Stomach smooth muscle (tissue), 2 donors: Measurements from ENCODE around the gene DUSP9.
A peak's percentile ranks its signal among the peaks of the same experiment; 100 is the strongest.

Experiments used
- H3K27ac ChIP-seq: one replicate; pipeline ENCODE4 v1.7.0; 2013; ENCODE audit warnings: mild to moderate bottlenecking, low read length, inconsistent platforms
- H3K27me3 ChIP-seq, 2 donors: one replicate each; pipeline ENCODE4 v1.7.0; 2013; ENCODE audit warnings: low read length in 2 of 2; ENCODE audit not compliant: insufficient read depth in 2 of 2, control insufficient read depth in 1 of 2
- H3K36me3 ChIP-seq, 2 donors: one replicate each; pipeline ENCODE4 v1.7.0; 2013; ENCODE audit warnings: low read length in 2 of 2; ENCODE audit not compliant: control insufficient read depth in 2 of 2, insufficient read depth in 2 of 2
- H3K4me1 ChIP-seq: one replicate; pipeline ENCODE4 v1.7.0; 2013; ENCODE audit warnings: low read length; ENCODE audit not compliant: control insufficient read depth, insufficient read depth
- H3K4me3 ChIP-seq, 2 donors: one replicate each; pipeline ENCODE4 v1.7.0; 2013; ENCODE audit warnings: low read length in 2 of 2
- H3K9ac ChIP-seq, 2 donors: one replicate each; pipeline ENCODE4 v1.7.0; 2013; ENCODE audit warnings: low read length in 2 of 2, mild to moderate bottlenecking in 1 of 2
- H3K9me3 ChIP-seq, 2 donors: one replicate each; pipeline ENCODE4 v1.7.0; 2013; ENCODE audit warnings: low read length in 2 of 2; ENCODE audit not compliant: control insufficient read depth in 2 of 2
- donor health status: healthy.
- donor health status: Pancreatic carcinoma.

DUSP9 gene

DNA sequence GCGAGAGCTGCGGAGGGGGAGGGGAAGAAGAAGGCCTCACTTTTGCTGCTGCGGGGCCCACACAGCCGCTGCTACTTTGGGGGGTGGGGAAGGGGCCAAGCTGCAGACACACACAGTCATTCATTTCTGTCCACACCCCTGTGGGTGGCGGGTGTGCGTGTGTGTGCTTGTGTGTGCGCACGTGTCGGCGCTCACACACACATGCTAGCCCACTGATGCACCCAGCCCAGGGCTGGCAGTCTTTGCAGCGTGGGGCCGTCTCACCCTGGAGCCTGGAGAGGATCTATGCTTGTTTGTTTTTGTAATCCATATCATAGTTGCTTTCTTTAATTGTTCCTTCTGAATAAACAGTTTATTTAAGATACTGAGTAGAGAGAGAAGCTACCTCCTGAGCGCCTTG lies 4.0 kb downstream of the DUSP9 start:
- no peak overlapping the region for H3K27ac ChIP-seq
- peaks cover 0 to 10% of the 10 kb centered on the region in 2 donors for H3K9me3 ChIP-seq
- H3K9ac ChIP-seq = no peak overlapping the region
- no peak overlapping the region for H3K4me3 ChIP-seq
- peaks cover 7% of the 10 kb centered on the region for H3K4me1 ChIP-seq
- no peaks in the 10 kb centered on the region for H3K36me3 ChIP-seq
- peaks cover 19 to 28% of the 10 kb centered on the region in 2 donors for H3K27me3 ChIP-seq

GRCh38 chrX:153651540-153652079 lies 4.6 kb downstream of the DUSP9 start:
- Histone ChIP-seq H3K9ac (no peak overlapping the region), H3K27me3 (peaks cover 12 to 22% of the 10 kb centered on the region in 2 donors)

DNA sequence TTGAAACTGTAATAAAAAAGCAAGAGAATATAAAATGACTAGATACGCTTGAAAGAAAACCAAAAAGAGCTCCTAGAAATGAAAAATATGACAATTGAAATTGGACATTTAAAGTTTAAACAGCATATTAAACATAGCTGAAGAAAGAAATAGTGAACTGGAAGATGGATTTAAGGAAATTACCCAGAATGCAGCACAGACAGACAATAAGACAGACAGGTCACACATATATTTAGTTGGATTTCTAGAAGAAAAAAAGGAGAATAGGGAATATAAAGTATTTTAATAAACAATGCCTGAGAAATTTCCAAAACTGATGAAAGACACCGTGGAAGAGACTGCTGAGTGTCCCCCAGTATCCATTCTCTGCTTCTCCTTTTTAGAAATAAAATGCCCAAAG lies 6.6 kb downstream of the DUSP9 start:
- Histone ChIP-seq H3K27me3 (peaks cover 2 to 10% of the 10 kb centered on the region in 2 donors), H3K9ac (no peak overlapping the region), H3K27ac (no peak overlapping the region), H3K4me3 (no peak overlapping the region), H3K36me3 (no peaks in the 10 kb centered on the region), H3K4me1 (no peaks in the 10 kb centered on the region), H3K9me3 (peaks cover 0 to 10% of the 10 kb centered on the region in 2 donors)

More at GRCh38 chrX:153651540-153652079, 4.6 kb downstream of the DUSP9 start:
- Histone ChIP-seq H3K4me1 (peaks cover 7% of the 10 kb centered on the region), H3K4me3 (no peak overlapping the region), H3K36me3 (no peaks in the 10 kb centered on the region), H3K9me3 (peaks cover 0 to 10% of the 10 kb centered on the region in 2 donors), H3K27ac (no peak overlapping the region)

GRCh38 chrX:153657161-153657560 lies 10.2 kb downstream of the DUSP9 start:
- no peak overlapping the region for H3K9ac ChIP-seq
- no peak overlapping the region for H3K27ac ChIP-seq
- H3K4me1 ChIP-seq = no peaks in the 10 kb centered on the region
- no peak overlapping the region for H3K4me3 ChIP-seq
- H3K27me3 ChIP-seq = peaks cover 5 to 7% of the 10 kb centered on the region in 2 donors
- H3K9me3 ChIP-seq = peaks cover 0 to 10% of the 10 kb centered on the region in 2 donors
- H3K36me3 ChIP-seq = no peaks in the 10 kb centered on the region

GRCh38 chrX:153659268-153659667 lies 12.3 kb downstream of the DUSP9 start:
- no peak overlapping the region for H3K9ac ChIP-seq
- no peak overlapping the region for H3K27ac ChIP-seq
- peaks cover 5 to 10% of the 10 kb centered on the region in 2 donors for H3K27me3 ChIP-seq
- no peaks in the 10 kb centered on the region for H3K36me3 ChIP-seq
- peaks cover 0 to under 1% of the 10 kb centered on the region in 2 donors for H3K9me3 ChIP-seq
- H3K4me3 ChIP-seq = no peak overlapping the region
- no peaks in the 10 kb centered on the region for H3K4me1 ChIP-seq

- peaks cover 5 to 20% of the 10 kb centered on the region in 2 donors for H3K27me3 ChIP-seq
- no peak overlapping the region for H3K9ac ChIP-seq
- no peak overlapping the region for H3K4me3 ChIP-seq
- no peak overlapping the region for H3K27ac ChIP-seq
- H3K36me3 ChIP-seq = no peaks in the 10 kb centered on the region
- no peaks in the 10 kb centered on the region for H3K9me3 ChIP-seq
- H3K4me1 ChIP-seq = no peaks in the 10 kb centered on the region
Observed at GRCh38 chrX:153662266-153662665, 15.3 kb downstream of the DUSP9 start.

- Histone ChIP-seq H3K9ac (no peak overlapping the region), H3K27ac (no peak overlapping the region), H3K27me3 (peaks cover 2 to 27% of the 10 kb centered on the region in 2 donors), H3K4me1 (peaks cover 14% of the 10 kb centered on the region), H3K4me3 (no peak overlapping the region), H3K36me3 (no peaks in the 10 kb centered on the region), H3K9me3 (no peaks in the 10 kb centered on the region)
Observed at GRCh38 chrX:153665726-153666306, 18.8 kb downstream of the DUSP9 start.

GRCh38 chrX:153667281-153667955 lies 20.4 kb downstream of the DUSP9 start:
- H3K4me1 ChIP-seq = peaks cover 26% of the 10 kb centered on the region
- no peak overlapping the region for H3K9ac ChIP-seq
- no peak overlapping the region for H3K27ac ChIP-seq
- H3K36me3 ChIP-seq = no peaks in the 10 kb centered on the region
- peaks cover 0 to 17% of the 10 kb centered on the region in 2 donors for H3K27me3 ChIP-seq
- H3K4me3 ChIP-seq = peak overlapping the region in 1 of 2 donors; percentile 40
- H3K9me3 ChIP-seq = no peaks in the 10 kb centered on the region

- Histone ChIP-seq H3K9me3 (no peaks in the 10 kb centered on the region), H3K27me3 (peaks cover 0 to 17% of the 10 kb centered on the region in 2 donors), H3K27ac (peak overlapping the region; percentile 60), H3K4me1 (peaks cover 26% of the 10 kb centered on the region), H3K9ac (no peak overlapping the region), H3K36me3 (no peaks in the 10 kb centered on the region), H3K4me3 (peak overlapping the region in 1 of 2 donors; percentile 40)
Observed at GRCh38 chrX:153667956-153668396, 21.0 kb downstream of the DUSP9 start.

DNA sequence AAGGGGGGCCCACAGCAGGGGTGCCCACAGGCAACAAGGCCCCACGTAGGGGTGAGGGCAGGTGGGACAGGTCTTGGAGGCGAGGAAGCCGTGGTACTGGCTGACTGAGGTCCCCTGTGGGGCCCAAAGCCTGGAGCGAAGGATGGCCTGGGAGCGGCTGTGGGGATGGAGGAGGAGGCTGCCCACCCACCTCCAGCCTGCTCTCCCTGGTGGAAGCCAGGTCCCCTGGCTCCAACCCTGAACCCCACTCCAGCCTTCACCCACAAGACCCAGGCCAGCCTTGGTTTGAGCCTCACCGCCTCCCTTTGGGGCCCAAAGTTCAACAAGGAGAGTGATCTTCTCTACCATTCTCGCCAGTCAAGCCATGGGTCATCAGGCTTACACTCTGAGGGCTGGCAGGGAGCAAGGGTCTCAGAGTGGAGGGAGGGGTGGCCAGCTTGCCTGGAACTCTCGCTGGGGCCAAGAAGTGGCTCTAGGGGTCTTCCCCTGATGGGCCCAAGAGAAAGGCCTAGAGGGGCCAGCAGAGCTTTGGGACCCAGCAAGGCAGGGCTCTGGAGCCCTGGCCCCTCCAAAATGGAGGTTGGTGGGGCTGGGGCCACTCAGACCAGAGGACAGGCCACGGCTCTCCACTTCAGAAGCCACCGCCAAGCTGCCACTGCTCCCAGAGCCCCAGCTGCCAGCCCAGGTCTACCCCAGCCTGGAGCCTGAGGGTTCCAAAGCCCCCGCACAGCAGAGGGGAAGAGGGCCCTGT lies 21.6 kb downstream of the DUSP9 start:
- H3K9me3 ChIP-seq = no peaks in the 10 kb centered on the region
- no peak overlapping the region for H3K9ac ChIP-seq
- peaks cover 26% of the 10 kb centered on the region for H3K4me1 ChIP-seq
- peak overlapping the region; percentile 60 for H3K27ac ChIP-seq
- no peak overlapping the region for H3K4me3 ChIP-seq
- H3K36me3 ChIP-seq = no peaks in the 10 kb centered on the region
- H3K27me3 ChIP-seq = peaks cover 0 to 17% of the 10 kb centered on the region in 2 donors
